ENCODE measurements around the gene AK6.
"Not testable (repeated sequence)": the region's sequence is repeated elsewhere in the genome, so short reads cannot be mapped to it uniquely, and the experiment has no call there.

AK6 gene

GRCh38 chr5:69334793-69335268, 34.5 kb downstream of the AK6 start:
- DNase-seq = peak; percentile 26

DNA sequence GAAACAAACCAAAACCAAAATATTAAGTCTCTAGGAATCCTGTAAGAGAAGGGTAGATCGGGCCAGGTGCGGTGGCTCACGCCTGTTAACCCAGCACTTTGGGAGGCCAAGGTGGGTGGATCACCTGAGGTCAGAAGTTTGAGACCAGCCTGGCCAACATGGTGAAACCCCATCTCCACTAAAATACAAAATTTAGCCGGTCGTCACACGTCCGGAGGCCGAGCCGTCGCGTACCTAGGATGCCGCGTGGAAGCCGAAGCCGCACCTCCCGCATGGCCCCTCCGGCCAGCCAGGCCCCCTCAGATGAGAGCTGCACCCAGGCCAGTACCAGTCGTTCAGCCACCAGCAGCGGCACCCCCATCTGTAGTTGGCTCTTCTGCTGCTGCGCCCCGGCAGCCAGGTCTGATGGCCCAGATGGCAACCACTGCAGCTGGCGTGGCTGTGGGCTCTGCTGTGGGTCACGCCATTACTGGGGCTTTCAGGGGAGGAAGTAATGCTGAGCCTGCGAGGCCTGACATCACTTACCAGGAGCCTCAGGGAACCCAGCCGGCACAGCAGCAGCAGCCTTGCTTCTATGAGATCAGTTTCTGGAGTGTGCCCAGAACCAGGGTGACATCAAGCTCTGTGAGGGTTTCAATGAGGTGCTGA, 35.5 kb downstream of the AK6 start:
- not testable (repeated sequence) for DNase-seq

DNA sequence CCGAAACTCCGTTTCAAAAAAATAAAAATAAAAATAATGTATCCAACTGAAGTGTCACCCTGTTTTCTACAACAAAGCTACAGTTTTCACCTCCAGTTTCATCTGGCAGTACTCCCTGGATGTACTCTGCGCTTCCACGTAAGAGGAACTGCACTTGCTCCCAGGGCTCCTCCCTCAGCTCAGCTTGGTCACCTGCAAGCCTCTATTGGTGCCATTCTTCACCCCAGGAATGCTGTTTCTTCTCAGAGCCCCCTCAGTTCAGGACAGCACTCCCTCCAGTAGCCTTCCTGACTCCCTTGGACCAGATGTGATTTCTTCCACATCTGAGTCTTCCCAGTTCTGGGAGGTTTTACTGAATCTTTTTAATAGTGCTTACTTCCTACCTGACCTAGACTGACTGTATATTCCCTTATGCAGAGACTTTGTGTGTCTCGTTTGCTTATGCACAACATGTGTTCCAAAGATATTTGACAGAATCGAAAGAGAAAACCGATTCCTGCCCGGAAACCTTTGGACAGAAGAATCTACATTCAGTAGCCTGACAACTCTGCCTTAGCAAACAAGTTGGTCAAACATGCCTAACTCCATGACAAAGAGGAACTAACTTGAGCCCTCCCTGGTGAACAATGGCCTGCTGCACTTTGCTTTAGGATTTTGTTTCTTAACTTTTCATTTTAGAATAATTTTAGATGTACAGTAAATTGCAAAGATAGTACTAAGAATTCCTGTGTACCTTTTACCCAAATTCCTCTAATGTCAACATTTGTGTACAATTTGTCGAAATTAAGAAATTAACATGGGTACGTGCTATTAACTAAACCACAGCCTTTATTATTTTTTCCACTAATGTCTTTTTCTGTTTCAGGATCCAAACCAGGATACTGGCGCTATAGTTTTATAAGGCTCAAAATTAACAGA, 37.5 kb downstream of the AK6 start:
- no peak for DNase-seq

DNA sequence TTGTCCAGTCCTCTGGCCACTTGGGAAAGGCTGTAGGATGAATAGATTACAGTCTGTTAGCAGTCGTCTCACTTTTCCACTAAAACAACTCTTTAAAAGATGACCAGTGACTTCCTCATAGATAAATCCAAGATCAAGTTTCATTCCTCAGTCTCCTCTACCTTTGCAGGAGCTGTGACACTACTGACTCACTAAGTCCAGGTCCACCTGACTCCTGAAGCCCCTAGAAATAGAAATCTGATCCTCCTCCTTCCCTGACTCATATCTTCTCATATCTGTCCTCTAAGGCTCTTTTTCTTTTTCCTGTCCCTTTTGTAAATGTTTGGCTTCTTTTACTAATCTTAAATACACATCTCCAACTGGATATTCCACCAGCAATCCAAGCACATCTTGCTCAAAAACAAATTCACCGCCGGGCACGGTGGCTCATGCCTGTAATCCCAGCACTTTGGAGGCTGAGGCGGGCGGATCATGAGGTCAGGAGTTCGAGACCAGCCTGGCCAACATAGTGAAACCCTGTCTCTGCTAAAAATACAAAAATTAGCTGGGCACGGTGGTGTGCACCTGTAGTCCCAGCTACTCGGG, 39.3 kb downstream of the AK6 start:
- no peak for DNase-seq

GRCh38 chr5:69326365-69326764, 43.0 kb downstream of the AK6 start:
- no peak for DNase-seq

DNA sequence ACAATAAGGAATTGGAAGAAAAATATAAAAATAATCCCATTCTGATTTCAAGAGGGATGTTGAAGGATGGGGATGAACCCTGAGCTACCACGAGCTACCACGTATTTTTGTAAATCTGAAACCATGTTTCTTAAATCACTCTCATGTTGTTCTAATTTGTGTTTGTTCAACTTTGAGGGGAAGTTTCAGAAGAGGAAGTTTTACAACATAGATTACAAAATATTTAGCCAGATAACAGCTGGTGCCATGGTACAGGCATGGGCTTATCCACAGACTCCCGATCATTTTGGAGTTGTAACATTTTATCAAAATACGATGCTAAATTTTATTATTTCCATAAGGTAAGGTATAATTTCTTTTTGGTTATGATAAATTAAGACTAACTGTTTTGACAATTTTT, 51.9 kb downstream of the AK6 start:
- DNase-seq = peak; percentile 24

DNA sequence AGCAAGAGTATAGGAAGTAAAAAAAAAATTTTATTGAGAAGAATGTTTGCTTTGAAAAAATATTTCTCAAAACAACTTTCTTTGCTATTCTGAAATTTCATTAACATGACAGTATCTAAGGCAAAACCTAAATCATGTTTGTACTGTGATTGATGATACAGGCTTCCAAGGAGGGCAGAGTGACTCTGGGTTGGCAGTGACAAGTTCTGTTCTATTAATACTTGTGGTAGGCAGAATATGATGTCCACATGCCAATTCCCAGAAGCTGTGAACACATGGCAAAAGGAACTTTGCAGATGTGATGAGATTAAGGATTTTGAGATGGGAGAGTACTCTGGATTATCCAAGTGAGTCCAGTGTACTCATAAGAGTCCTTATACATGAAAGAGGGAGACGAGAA, 53.3 kb downstream of the AK6 start:
- no peak for DNase-seq

DNA sequence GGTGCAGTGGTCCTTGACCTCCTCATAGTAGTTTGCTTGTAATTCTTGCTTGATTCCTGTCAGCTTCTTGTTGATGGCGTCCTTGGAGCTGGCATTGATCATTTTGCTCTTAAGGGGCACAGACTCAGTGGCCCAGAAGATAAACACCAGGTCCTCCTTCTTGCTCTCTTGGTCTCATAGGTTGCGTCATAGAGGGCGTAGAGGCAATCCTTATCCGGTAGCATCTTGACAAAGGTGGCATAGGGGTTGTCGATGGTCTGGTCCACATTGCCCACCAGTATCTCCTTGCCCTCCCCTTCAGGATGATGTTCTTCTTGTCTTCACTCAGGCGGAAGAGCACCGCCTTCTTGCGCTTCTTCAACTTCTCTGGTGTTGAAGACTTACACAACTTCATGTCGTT, 55.9 kb downstream of the AK6 start:
- DNase-seq = no peak

DNA sequence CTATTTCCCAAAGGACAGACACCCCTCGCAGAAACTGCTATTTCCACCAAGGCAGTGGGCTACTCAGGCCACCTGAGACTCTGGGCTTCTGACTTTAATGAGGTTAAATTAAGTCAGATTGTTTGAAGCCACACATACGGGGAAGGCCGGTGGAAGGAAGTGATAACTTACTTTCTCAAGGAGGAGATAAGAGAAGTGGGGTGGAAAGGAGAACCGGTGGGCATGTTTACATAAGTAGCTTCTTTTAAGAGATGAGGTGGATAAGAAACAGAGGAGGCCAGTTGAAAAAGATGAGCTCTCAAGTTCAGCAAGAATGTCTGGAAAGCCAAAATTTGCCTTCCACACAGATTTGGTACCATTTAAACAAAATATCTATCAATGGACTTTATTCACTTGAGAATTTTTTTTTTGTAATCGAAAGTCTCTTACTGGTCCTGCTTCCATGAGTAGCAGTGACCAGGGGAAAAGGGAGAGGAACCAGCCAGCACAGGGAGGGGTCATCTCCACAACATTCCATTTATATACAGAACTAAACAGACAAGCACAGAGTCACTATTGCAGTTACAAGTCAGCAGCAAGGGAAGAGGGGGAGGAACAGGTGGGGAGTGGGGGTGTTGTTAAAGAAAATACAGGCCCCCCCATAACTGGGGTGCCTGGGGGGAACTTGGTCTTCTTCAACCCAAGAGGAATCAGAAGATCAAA, 56.7 kb downstream of the AK6 start:
- DNase-seq = peak; percentile 22

DNA sequence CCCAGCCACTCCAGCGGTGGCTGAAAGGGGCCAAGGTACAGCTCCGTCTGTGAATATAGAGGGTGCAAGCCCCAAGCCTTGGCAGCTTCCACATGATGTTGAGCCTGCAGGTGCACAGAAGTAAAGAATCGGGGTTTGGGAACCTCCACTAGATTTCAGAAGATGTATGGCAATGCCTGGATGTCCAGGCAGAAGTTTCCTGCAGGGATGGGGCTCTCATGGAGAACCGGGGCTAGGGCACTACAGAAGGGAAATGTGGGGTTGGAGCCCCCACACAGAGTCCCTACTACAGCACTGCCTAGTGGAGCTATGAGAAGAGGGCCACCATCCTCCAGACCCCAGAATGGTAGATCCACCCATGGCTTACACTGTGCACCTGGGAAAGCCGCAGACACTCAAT, 59.9 kb downstream of the AK6 start:
- no peak for DNase-seq

DNA sequence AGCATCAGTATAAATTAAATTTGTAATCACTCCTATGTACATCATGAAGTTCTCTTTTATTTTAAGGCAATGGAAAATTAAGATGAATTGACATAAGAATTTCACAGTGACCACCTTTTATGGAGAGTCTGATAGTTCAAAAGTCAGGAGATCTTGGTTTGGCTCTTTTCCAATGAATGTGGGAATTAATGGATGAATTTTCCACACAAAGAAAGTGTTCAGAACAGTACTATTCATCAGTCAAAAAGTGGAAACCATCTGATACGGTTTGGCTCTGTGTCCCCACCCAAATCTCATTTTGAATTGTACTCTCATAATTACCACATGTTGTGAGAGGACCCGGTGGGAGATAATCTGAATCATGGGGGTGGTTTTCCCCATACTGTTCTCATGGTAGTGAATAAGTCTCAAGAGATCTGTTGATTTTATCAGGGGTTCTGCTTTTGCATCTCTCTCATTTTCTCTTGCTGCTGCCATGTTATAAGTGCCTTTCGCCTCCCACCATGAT, 61.2 kb downstream of the AK6 start:
- DNase-seq = no peak

DNA sequence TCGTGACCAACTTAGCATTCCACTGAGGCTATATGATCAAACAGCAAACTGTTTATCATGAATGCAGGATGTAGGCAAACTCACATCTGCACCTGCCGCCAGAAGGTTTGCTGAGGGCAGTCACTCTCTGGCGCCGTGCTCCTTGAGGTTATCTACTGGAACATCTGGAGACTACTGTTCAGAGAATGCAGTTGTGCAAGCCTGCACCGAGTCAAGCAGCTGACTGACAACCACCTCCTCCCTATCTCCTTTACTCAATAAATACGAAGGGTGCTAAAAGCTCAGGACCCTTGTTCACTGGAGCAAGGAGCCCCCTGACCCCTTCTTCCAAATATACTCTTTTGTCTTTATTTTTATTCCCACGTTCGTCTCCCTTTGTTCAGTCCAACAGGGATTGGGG, 63.8 kb downstream of the AK6 start:
- no peak for DNase-seq

Measured in GF-D8 (cell line).